SK-N-MC (cell line): ENCODE measurements around the gene UST.

Experiments used
- EZH2 ChIP-seq: fragments of 200-600 bp; sonication (generic); IDR thresholded peaks from one replicate; pipeline ENCODE4 v1.6.1; 2017; ENCODE audit warnings: antibody characterized with exemption
- FOXP2 ChIP-seq: optimal IDR thresholded peaks from 2 replicates; pipeline ENCODE3; 2011; ENCODE audit warnings: mild to moderate bottlenecking, moderate library complexity; ENCODE audit not compliant: insufficient read depth; ENCODE audit errors: extremely low read length, control extremely low read depth
- POLR2AphosphoS5 ChIP-seq: IDR thresholded peaks from 2 replicates; pipeline ENCODE4 v1.6.1; 2012; ENCODE audit warnings: mild to moderate bottlenecking, low read depth, low read length, borderline replicate concordance

DNA sequence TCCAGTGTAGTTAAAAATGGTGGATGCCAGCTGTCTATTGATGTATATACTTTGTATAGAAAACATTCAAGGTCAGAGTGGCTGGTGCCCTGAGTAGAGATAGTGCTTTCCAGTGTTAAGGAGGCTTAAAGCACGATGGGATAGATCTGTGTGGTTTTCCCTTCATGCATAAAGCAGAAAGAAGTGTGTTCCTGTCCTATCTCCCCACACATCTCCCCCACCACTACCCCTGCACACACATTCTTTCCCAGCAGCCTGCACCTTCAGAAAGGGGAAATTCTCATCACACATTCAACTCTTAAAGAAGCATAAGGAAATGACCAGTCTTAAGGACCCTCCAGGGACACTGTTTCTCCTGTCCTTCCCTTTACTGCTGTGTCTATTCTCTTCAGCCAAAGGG lies 349.0 kb downstream of the UST start:
- no peak for TF ChIP-seq EZH2
- TF ChIP-seq POLR2AphosphoS5, result no peak
- no peak for TF ChIP-seq FOXP2
